HG03025 (cell line): ENCODE measurements around the gene ITGB3.
"Not testable (repeated sequence)": the region's sequence is repeated elsewhere in the genome, so short reads cannot be mapped to it uniquely, and the experiment has no call there.

ENCODE experiments used
- ATAC-seq: cut with Tn5 transposase; IDR thresholded peaks from one replicate; pipeline ENCODE4 v1.9.1; 2021; ENCODE audit warnings: mild to moderate bottlenecking, moderate library complexity; ENCODE audit not compliant: unreplicated experiment, low FRiP score

The ITGB3 gene

DNA sequence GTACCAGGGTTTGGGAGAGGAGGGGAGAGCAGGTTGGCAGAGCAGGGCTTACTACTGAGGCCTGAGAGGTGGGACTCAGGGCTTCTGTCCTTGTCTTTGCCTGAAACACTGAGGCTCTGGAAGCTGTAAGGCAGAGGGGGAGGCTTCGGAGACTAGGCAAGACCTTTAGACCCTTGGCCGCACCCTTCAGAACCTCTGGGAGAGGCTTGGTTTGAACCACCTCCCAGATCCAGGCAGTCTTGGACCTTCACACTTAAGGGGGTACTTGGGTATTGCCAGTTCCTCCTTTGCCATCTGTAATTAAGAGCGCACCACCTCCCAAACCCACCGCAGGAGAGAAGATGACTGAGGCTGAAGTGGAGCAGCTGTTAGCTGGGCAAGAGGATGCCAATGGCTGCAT, 31.6 kb upstream of the ITGB3 start:
- ATAC-seq, result no peak

DNA sequence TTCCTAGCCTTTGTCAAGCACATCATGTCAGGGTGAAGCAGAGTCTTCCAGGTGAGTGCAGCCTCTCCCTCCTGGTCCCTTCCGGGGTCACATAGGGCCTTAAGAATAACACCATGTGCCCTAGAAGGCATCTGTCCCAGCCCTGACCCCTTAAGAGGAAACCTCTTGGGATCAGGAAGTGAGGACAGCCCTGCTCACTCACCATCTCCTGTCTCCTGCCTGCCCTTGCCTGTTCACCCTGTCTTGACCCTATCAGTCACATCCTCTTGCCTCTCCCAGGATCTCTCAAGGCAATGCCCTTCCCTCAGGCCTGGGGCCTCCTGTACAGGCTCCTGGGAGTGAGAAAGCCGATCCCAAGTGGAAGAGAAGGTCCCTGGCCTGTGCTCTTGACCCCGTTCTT, 30.6 kb upstream of the ITGB3 start:
- ATAC-seq, result no peak

DNA sequence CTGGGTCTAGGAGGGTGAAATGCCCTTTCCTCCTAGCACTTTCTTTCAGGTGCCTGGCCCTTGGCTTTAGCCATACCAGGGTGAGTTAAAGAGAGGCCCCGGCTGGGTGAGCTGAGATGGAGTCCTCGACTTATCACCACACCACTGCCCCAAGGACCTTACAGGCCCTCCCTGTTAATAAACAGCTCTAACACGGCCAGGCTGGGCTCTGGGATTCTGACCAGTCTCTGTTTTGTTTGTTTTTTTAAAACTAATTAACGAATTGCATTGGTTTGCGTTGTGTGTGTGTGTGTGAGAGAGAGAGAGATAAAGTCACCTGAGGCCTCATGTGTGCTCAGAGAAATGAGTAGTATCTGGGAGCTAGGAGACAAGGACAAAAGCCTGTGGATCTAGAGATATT, 30.2 kb upstream of the ITGB3 start:
- no peak for ATAC-seq

DNA sequence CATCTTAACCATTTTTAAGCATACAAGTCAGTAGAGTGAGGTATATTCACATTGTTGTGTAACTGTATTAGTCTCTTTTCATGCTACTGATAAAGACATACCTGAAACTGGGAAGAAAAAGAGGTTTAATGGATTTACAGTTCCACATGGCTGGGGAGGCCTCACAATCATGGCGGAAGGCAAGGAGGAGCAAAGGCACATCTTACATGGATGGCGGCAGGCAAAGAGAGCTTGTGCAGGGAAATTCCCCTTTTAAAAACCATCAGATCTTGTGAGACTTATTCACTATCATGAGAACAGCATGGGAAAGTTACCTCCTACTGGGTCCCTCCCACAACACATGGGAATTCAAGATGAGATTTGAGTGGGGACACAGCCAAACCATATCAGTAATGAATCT, 29.6 kb upstream of the ITGB3 start:
- not testable (repeated sequence) for ATAC-seq

DNA sequence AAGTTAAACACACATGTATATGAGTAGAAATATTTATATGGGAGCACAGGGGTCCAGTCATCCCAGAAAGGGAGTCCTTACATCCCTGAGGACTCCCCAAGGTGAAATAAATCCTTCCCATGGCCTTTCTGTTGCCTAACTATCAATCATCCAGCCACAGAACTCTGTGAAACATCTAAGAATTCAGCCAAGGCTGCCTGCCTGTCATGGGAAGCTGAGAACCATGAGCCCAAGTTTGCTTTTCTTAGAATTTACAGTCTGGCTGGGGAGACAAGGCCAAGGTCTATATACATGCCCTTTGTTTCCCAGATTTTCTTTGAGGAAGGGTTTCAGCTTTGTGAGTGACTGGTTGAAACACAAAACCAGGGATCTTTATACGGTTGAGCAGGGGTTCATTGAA, 28.7 kb upstream of the ITGB3 start:
- ATAC-seq, result no peak

DNA sequence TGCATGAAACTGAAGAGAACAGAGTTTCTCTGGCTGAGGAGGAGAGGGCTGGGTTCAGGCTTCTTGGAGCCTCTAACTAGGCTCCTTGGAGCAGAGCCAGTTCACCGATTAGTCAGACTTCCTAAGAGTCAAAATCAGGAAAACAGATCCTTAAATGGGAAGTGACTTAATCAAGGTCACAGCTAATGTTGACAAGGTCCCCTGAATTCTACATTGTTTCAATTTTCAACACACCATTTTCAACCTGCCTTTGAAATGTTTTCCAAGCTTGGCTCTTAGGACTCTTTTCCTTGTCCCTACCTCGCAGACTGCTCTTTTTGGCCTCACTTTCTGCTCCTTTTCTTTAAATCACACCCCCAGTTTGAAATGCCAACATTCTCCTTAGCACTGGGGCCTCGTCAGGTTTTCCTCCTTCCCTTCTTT, 28.2 kb upstream of the ITGB3 start:
- no peak for ATAC-seq

DNA sequence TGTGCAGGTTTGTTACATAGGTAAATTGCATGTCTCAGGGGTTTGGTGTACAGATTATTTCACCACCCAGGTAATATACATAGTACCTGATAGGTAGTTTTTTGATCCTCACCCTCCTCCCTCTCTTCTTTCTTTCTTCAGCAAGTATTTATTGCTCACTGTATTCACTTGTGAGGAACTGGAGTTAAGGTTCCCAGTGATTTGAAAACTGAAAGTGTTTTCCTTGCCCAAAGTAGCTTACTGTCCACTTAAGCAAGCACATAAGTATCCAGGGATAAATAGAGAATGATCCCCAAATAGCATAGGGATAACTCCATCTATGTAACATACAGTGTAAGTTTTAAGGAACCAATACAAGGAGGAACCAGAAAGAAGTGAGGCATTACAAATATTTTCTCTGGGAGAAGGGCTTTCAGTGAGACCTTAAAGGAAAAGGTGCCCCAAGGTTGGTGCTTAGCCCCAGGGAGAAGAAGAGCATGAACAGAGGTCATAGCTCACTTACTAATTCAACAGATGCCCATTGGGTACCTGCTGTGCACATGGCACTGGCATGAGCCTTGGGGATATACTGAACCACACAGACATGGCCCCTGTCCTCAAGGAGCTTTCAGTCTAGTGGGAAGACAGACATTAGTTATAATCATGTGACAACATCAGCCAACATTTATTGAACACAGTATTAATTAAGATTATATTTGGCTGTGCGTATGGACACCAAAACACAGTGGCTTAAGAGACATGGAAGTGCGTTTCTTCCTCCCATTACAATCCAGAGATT, 27.5 kb upstream of the ITGB3 start:
- no peak for ATAC-seq

DNA sequence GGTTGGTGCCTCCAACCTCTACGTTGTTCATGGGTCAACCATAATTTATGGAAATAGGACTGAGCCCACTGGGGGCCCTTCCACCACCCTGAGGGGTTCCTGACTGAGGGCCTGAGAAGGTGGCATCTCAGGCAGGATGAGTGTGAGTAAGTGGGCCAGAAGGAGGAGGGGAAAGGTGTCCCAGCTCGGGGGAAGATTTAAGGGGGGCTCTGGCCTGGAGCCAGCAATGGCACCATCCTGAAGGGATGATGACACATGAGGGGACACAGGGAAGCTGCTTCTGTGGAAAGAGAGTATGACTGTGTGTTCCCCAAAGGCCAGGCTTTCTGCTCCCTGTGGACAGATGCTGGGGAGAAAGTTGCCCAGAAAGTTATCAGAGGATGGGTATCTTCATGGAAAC, 25.8 kb upstream of the ITGB3 start:
- no peak for ATAC-seq

DNA sequence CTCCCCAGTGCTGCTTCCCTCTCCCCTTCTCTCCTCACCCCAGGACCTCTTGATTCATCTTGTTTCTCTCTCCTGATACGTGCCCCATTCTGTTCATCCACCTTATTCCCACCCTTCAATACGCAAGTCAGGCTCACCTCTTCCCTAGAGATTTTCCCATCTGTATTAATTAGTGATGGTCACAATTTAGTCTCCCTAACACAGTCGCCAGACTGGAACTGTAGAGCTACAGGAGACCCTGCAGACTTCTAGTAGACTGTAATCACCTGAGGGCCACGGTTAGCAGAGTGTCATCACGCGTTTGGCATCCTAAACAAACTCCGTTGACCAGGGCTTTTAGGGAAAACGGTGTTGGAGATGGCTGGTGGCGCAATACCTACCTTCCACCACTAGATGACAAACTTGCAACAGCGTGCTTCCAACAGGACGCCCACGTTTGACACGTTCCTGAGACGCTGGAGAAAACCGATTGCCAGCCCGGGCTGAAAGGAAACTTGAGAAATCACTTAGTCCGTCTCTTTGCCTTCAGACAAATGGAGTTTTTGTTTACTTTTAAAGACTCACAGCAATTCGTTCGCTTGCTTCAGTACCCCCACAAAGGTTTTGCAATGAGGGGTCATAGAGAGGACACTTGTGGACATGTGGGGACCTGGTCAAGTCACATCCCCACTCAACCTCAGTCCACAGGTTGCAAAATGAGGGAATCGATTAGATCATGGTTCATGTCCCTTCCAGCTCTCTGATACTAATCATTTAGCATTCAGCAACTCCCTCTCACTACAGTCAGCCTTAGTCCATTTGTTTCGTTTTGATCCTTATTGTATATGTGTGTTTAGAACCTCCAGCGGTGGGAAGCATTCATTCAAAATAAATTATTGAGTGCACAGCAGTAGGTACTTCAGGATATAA, 23.8 kb upstream of the ITGB3 start:
- no peak for ATAC-seq

DNA sequence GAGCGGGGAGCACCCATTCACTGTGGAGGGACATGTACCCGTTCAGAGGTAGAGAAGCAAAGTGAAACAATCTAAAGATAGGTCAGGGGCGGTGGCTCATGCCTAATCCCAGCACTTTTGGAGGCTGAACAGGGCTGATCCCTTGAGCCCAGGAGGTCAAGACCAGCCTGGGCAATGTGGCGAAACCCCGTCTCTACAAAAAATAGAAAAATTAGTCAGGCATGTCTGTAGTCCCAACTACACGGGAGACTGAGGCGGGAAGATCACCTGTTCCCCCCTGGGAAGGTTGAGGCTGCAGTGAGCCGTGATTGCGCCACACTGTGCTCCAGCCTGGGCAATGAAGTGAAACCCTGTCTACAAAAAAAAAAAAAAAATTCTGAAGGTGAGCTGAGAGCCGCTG, 22.8 kb upstream of the ITGB3 start:
- ATAC-seq, result no peak

DNA sequence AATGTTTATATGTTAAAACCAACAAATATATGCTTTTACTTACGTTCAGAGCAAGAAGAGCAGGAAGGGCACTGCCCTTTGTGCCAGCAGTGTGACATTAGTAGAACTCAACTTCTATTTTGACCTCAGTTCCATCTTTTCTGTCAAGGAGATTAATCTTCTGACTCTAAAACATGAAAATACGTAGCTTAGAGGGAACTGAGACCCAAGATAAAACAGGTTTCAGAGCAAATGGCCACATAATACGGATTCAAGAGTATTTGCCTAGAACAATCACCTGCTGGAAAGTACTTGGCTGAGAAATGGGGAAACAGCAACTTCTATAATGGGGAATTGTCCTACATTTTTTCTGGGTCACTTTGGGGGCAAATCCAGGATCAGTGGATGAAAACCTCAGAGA, 22.3 kb upstream of the ITGB3 start:
- no peak for ATAC-seq

DNA sequence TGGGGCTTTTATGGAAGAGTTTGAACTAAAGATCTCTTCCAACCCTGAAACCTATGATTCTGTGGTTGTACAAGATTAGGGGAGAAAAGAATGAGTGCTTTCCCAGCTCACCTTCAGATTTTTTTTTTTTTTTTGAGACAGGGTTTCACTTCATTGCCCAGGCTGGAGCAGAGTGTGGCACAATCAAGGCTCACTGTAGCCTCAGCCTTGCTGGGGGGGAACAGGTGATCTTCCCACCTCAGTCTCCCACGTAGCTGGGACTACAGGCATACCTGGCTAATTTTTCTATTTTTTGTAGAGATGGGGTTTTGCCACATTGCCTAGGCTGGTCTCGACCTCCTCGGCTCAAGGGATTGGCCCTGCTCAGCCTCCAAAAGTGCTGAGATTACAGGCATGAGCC, 21.8 kb upstream of the ITGB3 start:
- no peak for ATAC-seq

DNA sequence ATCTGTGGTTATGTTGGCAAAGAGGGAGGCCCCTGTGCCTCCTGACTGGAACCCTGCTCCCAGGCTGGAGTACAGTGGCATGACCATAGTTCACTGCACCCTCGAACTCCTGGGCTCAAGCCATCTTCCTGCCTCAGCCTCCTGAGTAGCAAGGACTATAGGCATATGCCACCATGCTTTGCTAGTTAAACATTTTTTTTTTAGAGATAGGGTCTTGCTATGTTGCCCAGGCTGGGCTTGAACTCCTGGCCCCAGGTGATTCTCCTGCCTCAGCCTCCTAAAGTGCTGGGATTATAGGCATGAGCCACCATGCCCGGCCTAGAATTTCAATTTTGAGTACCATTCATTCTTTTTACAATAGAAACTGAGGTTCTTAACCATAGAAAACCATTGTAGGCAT, 21.2 kb upstream of the ITGB3 start:
- no peak for ATAC-seq

DNA sequence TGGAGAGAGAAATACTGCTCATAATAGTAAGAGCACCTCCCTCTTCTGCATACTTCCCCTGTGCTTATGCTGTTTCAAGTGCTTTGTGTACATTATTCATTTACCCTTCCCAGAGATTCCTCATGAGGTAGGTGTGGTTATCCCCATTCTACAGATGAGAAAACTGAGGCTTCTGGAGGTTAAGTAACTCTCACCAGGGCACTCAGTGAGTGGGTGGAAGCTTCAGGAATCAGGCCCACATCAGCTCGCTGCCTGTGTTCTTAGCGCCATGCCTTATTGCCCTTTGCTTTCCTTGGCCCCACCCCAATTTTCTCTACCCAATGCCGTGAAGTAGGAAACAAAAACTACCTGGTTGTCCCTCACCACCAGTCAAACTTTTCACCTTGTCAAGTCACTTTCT, 18.1 kb upstream of the ITGB3 start:
- ATAC-seq, result no peak

DNA sequence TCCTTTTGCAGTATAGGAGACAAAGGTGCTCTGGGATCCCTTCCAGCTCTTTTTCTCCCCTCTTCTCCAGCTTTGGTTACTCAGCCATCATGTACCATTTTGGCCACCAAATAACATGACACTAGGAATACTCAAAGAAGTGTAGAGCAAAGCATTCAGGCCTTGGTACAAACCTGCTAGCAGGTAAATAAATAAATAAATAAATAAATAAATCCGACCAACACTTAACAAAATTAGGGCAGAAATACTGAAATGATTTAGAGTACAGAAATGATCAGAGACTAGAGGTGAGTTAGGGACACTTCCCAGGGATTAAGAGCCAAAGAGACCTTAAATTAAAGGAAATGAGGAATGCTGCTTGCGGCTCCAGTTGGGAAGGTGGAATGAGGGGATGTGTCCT, 17.7 kb upstream of the ITGB3 start:
- ATAC-seq, result no peak

DNA sequence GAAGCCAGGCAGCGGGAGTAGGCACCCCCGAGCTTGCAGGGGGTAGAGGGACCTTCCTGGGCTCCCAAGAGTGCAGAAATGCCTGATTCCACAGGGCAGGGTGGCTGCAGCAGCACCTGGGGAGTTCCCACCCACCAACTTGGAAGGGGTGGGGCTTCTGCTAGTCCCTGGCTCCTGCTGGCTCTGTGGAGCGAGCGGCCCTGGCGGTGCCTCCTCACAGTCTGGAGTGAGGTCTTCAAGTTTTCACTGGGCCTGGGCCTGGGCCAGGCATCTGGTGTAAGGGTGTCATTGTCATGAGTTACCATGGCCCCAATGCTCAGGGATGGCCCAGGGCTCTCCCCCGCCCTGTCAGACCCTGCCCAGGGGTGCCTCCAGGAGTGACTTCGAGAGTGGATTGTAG, 15.8 kb upstream of the ITGB3 start:
- ATAC-seq, result no peak

DNA sequence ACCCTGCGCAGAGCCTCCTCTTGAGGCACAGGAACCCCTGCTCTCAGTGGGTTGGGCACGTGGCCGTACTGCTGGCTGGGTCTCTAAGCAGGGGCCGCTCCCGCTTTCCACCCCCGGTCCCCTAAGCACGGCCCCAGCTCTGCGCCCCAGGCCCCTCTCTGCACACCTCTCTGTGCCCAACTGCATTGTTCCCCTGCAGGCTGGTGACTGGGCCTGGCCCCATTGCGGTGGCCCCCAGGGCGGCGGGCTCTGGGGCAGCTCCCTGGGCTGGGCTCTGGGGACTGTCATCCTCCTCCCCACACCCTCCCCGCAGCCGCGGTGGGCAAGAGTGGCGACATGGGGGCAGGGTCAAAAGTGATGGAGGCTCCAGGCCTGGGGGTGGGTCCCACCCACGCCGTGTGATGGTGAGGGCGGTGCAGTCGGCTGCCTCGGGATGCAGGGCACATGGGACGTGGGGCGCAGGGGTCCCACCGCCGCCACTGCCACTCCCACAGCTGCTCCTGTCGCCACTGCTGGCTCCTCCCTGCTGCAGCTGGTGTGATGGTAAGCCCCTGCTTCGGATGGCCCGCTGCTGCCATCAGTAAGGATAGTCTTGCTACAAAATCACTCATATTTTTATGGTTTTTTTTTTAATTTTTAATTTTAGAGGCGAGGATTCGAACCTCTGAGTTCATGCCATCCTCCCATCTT, 15.2 kb upstream of the ITGB3 start:
- no peak for ATAC-seq

DNA sequence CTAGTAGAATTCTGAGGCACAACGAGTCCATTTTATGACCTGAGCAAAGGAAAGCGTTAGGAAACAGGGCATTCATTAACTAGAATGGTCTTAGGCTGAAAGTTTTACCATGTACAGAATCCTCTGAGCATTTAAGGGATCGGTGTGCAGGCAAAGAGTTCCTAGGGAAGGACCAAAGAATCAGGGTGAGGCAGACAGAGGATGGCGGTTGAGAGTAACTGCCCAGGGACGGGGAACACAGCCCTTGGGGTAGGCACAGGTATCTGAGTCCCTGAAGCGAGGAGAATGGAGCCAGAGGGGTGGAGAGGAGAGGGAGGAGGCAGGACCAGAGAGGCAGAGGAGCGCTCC, 14.0 kb upstream of the ITGB3 start:
- no peak for ATAC-seq

DNA sequence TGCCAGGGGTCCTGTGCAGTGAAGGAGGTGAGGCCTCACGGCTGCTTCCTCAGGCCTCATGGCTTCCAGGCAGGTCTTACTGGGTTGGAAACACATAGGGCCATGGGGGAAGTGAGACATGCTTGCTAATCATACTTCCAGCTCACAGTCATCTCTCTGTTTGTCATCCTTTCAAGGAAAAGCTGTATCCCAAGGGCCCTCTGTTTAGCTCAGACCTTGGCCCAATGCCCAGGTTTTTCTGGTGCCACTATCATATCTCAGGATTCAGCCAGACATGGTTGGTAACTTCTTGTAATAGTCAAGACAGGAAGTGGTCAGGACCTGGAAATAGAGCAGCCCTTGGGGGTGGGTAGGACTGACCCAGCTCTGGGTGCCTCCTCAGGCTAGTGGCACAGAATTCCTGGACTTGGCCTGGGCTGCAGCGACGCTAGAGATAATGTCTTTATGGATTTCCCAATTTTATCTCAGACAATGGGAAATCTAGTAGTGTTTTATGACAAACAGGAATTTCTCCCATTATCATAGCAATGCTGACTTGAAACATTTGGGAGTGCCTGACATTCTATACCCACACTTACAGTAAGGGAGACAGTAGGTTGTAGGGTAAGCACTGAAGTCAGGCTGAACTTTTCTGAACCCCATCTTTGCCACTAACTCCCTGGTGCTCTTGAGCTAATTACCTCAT, 13.5 kb upstream of the ITGB3 start:
- ATAC-seq, result no peak

DNA sequence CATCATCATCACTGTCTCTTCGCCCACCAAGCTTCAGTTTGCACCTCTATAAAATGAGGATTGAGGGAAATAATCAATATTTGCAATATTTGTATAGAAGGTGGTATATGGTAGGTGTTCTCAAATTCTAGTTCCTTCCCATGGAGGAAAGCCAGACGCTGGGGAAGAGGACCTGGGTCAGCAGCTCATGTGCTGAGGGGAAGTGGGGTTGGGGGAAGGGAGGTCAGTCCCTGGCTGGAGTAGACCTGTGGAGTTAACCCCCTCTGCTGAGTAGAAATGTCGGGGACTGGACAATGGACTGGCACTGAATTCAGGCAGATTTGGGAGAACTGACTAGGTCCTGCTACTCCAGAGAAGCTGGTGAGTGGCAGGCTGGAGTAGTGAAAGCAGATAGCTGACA, 12.8 kb upstream of the ITGB3 start:
- ATAC-seq, result no peak

DNA sequence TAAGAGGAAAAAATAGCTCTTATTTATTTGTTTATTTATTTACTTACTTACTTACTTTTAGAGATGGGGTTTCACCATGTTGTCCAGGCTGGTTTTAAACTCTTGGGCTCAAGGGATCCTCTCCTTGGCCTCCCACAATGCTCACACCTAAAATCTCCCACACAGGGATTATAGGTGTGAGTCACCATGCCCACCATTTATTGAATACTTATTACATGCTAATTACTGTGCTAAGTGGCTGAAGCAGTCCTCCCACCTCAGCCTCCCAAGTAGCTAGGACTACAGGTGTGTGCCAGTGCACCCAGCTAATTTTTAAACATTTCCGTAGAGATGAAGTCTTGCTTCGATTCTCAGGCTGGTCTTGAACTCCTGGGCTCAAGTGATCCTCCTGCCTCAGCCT, 11.0 kb upstream of the ITGB3 start:
- no peak for ATAC-seq
